Parietal lobe (tissue), 1 donor: ENCODE data around the gene SNX32. TPM values are rescaled to one million over a fixed set of nuclear protein-coding genes. Genes with fewer than 3 reads are reported as not detected.

ENCODE experiments used
- total RNA-seq: library from RNA; depleted of rRNA; stranded (reverse); fragments of >200 nt; gene quantifications from one replicate; pipeline ENCODE4 v1.2.3, GENCODE V29; 2014

SNX32 gene
- total RNA-seq: 20.7 TPM

DNA sequence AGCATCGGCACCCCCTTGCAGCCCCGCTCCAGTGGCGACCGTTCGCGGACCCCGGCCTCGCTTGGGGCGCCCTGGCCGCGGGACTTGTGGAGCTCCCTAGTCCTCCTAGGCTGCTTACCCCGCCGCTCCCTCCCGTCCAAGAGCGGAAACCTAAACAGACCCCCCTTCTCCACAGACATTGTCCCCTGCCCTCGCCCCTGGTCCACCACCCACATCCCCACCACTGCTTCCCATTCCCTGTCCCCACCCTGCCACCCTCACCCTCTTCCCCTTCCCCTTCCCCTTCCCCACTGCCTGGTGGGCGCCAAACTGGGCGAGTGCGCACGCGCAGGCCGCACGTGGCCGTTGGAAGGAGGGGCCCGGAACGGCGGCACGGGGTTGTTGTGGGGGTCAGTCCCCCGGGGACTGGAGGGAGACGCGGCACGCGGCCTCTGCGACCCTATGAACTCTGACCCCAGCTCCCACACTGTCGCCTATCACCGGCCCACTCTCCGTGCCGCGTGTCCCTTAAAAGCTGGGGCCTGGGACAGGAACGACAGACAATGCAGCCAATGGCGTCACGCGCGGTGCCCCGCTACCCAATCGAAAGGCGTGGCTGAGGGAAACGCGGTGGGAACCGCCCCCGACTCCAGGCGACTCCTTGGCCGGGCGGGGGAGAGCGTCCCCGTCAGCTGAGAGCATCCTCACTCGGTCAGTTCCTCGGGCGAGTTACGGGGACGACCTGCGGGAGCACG lies at the start of gene SNX32:
Gene SNX32 (plus strand): TSS at position 667 of the 734 bp plus-strand sequence. CDS start 103 bp downstream, outside the sequence.

DNA sequence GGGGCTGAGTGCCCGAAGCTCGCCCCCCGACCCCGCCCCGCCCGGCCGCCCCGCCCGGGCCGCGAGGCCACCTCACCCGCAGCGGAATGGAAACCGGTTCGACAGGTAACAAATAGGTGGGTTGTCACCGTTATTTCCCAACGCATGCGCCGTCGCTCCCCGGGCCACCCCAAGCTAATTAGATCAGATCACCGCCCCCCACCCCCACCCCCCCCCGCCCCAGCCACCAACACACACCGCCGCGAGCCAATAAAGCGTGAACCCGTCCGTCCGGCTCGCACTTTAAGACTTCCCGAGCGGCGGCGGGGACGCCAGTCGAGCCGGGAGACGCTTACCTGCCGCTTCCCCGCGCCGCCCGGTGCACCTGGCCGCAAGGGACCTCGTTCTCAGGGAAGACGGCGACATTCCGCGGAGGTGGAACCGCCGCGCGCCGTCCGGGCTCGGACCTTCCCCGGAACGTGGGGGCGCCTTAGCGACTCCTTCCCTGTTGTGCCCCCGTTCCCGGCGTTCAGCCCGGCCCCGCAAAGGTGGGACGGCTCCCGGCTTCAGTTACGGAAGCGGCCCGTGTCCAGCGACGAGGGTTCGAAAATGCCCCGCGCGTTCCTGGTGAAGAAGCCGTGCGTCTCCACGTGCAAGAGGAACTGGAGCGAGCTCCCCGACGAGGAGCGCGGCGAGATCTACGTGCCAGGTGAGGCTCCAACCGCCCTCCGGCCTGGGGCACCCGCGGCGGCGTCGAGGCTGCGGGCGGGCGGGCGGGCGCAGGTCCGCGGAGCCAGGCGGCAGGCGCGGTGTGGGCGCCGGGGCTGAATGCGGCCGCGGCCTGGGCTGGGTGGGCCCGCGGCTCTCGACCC lies 46.8 kb upstream of the SNX32 start, which contains the start of gene OVOL1:
Gene OVOL1 (plus strand): TSS at position 278 of the 851 bp plus-strand sequence. CDS start 311 bp downstream, at position 589.

DNA sequence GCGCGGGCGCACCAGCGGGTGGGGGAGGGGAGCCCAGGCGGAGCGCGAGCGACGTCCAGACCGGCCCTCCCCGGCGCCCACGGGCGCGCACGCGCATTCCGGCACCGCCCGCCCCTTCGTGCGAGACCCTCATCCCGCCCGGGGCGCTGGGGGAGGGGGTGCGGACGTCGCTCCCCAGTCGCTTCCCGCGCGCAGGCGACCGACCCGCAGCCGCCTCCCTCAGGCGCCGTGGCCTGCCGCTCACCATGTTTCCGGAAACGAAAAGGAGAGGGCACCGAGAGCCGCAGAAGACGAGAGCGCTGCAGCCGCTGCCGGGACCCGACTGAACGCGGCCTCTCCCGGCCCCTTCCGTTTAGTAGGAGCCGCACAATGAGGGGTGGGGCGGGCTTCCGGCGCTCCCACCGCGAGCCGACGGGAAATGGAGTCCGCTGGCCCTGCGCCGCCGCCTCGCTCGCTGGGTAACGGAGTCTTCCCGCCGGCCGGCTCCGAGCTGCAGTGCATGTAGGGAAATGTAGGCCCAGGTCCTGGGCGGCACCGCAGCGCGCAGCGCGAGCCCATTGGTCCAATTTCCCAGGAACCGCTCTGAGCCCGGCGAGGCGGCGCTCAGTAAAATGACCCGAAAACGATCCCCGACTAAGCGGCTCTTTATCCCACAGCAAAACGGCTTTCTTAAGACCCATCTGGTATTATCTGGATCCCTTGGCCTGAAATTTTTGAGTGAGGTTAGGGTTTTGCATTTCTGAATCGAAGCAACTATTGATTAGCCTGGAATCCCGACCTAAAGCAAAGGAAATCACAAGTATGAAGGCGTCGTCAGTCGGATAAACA lies 24.3 kb downstream of the SNX32 start, which contains the start of gene CFL1:
Gene CFL1 (minus strand): TSS at position 328 of the 828 bp plus-strand sequence. CDS start 81 bp downstream, at position 247.

DNA sequence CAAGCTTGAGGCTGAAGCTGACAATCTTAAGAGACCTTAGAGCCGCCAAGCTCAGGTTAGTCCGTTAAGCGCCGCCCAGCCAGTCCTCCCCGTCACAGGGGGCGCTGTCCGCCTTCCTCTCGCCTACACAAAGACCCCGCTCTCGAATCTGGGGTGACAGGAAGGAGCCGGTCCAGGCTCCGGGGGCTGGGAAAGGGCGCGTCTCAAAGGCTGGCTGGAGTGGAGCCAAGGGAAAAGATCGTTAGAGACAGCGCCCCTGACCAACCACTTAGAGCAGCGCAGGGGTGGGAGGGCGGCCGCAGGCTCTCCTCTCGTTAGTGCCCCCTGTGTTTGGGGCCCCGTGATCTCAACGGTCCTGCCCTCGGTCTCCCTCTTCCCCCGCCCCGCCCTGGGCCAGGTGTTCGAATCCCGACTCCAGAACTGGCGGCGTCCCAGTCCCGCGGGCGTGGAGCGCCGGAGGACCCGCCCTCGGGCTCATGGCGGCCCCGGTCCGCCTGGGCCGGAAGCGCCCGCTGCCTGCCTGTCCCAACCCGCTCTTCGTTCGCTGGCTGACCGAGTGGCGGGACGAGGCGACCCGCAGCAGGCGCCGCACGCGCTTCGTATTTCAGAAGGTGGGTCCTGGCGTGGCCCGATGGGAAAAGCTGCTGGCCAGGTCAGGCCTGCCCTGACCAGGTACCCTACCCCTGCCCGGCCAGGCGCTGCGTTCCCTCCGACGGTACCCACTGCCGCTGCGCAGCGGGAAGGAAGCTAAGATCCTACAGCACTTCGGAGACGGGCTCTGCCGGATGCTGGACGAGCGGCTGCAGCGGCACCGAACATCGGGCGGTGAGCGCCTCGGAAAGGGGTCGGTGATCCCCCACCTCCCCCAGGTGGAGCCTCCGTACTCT lies 26.8 kb downstream of the SNX32 start, which contains the start of gene MUS81:
Gene MUS81 (plus strand): TSS at position 156 of the 887 bp plus-strand sequence. CDS start 321 bp downstream, at position 477.

DNA sequence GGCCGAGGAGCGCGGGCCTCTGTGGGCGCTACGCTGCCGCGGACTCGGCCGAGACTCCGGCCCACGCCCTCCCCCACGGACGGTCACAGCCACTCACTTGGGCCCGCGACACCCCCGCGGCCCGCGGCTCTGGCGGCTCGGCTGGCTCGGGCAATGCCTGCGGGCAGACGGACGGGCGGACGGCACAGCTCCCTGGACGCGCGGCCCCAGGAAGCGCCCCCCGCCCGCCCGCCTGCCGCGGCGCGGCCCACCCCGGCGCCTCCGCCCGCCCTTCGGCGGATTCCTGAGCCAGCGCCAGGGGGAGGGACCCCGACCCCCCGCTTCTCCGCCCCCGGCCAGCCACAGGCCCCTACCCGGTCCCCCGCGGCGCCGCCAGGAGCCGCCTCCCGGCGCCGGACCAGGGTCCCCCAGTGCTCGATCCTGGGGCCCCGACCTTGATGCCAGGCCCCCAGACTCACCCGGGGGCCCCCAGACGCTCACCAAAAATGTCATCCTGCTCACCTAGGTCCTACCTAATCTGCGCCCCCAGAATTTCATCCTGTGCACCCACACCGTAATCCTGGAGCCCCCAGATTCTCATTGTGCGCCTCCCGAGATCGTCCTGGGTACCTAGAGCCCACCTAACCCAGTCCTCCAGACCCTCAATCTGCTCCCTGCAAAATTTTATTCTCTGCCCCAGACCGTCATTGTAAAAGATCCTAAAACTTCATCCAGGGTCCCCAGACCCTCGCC lies 39.0 kb downstream of the SNX32 start, which contains the start of gene EFEMP2:
Gene EFEMP2 (minus strand): TSS at position 215 of the 732 bp plus-strand sequence. CDS start 446 bp downstream, outside the sequence.

DNA sequence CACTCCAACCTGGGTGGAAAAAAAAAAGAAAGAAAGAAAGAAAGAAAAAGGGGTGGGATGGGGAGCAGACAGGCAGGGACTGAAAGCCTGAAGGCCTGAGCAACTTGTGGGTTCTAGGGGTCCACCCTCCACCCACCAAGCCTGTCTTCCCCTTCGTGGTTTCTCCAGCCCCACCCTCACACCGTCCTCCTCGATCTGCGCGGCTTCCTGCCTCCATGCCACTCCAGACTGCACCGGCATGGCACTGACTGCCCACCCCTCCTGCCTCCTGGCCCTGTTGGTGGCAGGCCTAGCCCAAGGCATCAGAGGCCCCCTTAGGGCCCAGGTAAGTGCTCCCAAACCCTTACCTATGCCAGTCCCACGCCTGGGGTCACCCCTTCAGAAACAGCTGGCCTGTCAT lies 45.9 kb downstream of the SNX32 start, which contains the start of gene CTSW:
Gene CTSW (plus strand): TSS at position 221 of the 400 bp plus-strand sequence. CDS start 18 bp downstream, at position 239.

DNA sequence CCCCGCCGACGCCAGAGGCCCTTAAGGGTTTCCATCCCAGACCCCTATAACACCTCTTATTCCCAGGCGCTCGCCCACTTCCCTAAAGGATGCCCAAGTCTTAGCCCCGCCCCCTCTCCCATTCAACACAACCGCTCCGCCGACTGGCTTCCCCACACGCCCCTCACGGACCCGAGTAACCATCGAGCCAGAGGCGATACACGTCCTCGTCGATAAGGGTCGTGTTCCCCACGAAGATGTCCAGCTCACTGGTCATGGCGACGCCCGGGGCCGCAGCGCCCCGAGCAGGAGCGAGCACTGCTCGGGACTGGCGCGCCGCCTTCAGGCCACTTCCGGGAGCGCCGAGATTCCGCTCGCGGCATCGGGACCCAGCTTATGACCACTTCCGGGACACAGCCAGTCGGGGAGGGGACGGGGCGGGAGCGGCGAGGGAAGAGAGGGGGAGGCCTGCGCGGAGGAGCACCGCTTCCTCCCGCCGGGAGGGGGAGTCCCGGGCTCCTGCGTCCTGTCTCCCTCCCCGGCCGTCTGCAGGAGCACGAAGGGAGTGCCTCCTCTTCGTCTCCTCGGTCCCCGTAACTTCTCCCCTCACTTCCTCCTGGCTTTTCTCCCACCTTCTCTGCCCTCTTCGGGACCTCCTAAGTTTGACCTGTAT lies 54.5 kb downstream of the SNX32 start, which contains the start of gene FIBP:
Gene FIBP (minus strand): TSS at position 309 of the 652 bp plus-strand sequence. CDS start 53 bp downstream, at position 256.

DNA sequence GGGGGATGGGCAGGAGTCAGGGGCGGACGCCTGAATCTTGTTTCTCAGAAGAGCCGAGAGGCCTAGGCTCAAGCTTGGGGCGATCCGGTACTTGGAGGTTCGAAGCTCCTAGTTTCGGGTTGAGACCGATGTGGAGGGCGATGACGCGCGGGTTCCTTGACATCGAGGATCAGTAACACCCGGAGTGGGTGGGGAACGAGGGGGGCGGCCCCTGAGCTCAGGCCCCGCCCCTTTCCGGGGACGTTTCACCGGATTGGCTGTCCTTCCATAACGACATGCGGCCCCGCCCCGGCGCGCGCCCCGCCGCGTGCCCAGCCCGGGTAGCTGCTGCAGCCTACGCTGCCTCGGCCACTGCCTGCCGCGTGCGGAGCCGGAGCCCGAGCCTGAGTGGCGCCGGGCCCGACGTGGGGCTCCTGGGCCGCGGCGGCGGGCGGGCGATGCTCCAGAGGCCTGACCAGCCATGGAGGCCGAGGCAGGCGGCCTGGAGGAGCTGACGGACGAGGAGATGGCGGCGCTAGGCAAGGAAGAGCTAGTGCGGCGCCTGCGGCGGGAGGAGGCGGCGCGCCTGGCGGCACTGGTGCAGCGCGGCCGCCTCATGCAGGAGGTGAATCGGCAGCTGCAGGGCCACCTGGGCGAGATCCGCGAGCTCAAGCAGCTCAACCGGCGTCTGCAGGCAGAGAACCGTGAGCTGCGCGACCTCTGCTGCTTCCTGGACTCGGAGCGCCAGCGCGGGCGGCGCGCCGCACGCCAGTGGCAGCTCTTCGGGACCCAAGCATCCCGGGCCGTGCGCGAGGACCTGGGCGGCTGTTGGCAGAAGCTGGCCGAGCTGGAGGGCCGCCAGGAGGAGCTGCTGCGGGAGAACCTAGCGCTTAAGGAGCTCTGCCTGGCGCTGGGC lies 56.8 kb downstream of the SNX32 start, which contains the start of gene CCDC85B:
Gene CCDC85B (plus strand): TSS at position 350 of the 895 bp plus-strand sequence. CDS start 111 bp downstream, at position 461.

DNA sequence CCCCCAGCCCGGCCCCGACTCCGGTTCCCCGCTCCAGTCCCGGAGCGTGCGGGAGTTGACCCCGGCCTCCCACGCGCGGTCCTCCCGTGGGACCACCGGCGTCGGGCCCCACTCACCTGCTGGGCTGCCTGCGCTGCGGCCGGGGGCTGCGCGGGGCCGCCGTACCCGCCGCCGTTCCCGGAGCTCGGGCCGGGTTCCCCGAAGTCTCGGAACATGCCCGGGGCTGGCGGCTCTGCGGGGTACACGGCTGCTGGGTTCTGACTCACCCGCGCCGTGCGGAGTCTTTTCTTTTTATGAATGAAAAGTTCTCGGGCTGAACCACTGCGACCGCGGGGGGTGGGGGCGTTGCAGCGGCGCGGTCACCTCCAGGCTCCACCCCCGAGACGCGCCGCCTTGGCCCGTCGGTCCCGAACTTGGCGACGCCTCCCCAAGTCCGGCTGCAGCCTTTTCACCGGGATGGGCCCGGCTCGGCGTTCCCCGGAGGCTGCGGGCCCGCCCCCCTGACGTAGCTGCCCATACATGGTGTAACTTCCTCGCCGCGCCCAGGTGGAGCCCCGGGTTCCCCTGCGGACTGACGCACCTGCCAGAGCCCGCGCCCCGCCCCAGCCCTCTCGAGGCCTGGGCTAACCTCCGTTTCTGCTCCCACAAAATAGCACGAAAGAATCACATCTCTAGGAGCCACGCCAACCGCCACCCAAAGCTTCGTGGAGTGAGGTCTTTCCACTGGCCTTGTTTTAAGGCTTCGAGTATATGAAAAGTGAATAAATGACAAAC lies 66.5 kb downstream of the SNX32 start, which contains the start of gene FOSL1:
Gene FOSL1 (minus strand): TSS at position 264 of the 774 bp plus-strand sequence. CDS start 49 bp downstream, at position 215.

Other genes starting within 250 kb of the SNX32 start
- gene KCNK7, start 238.2 kb upstream of the SNX32 start, total RNA-seq: not detected
- gene MAP3K11, start 219.7 kb upstream of the SNX32 start, total RNA-seq: 26.3 TPM
- gene PCNX3, start 218.2 kb upstream of the SNX32 start, total RNA-seq: 14.1 TPM
- 4.4 TPM for gene SIPA1, start 195.9 kb upstream of the SNX32 start, total RNA-seq
- 30.7 TPM for gene RELA, start 171.0 kb upstream of the SNX32 start, total RNA-seq
- 46.0 TPM for gene KAT5, start 121.7 kb upstream of the SNX32 start, total RNA-seq
- gene RNASEH2C, start 113.2 kb upstream of the SNX32 start, total RNA-seq: 17.2 TPM
- 8.8 TPM for gene AP5B1, start 53.0 kb upstream of the SNX32 start, total RNA-seq
- not detected for gene OVOL1, start 46.9 kb upstream of the SNX32 start, total RNA-seq
- gene CFL1, start 24.2 kb downstream of the SNX32 start, total RNA-seq: 647 TPM
- 70.4 TPM for gene MUS81, start 26.5 kb downstream of the SNX32 start, total RNA-seq
- 18.8 TPM for gene EFEMP2, start 38.8 kb downstream of the SNX32 start, total RNA-seq
- gene CTSW, start 45.9 kb downstream of the SNX32 start, total RNA-seq: not detected
- gene FIBP, start 54.5 kb downstream of the SNX32 start, total RNA-seq: 121 TPM
- 9.1 TPM for gene CCDC85B, start 56.7 kb downstream of the SNX32 start, total RNA-seq
- not detected for gene FOSL1, start 66.4 kb downstream of the SNX32 start, total RNA-seq
- gene C11orf68, start 85.1 kb downstream of the SNX32 start, total RNA-seq: 11.6 TPM
- 61.7 TPM for gene DRAP1, start 85.5 kb downstream of the SNX32 start, total RNA-seq
- not detected for gene TSGA10IP, start 111.5 kb downstream of the SNX32 start, total RNA-seq
- 41.9 TPM for gene SART1, start 127.8 kb downstream of the SNX32 start, total RNA-seq
- gene EIF1AD, start 168.2 kb downstream of the SNX32 start, total RNA-seq: 33.5 TPM
- 16.9 TPM for gene BANF1, start 168.5 kb downstream of the SNX32 start, total RNA-seq
- not detected for gene CST6, start 178.0 kb downstream of the SNX32 start, total RNA-seq
- not detected for gene CATSPER1, start 192.5 kb downstream of the SNX32 start, total RNA-seq
- gene GAL3ST3, start 215.2 kb downstream of the SNX32 start, total RNA-seq: 17.2 TPM
- gene SF3B2, start 218.4 kb downstream of the SNX32 start, total RNA-seq: 125 TPM
- gene PACS1, start 236.3 kb downstream of the SNX32 start, total RNA-seq: 101 TPM